Kidney (tissue), 14 donors: ENCODE data around the gene BCL2L15. TPM values are rescaled to one million over a fixed set of nuclear protein-coding genes. Genes with fewer than 3 reads are reported as not detected.
"Not testable (repeated sequence)": the region's sequence is repeated elsewhere in the genome, so short reads cannot be mapped to it uniquely, and the experiment has no call there.

Source experiments
- DNase-seq, 5 donors: peaks; one replicate each; pipeline ENCODE4 v3.0.0-alpha.2; 2013 to 2020
- FAIRE-seq: peaks from 2 replicates; lab custom pipeline; 2012; peaks lifted over from hg19 to GRCh38; lab: Jason Lieb, UNC
- H3K27ac ChIP-seq, 2 donors: one replicate each; pipeline ENCODE4 v1.7.0; 2013; ENCODE audit warnings: low read depth in 2 of 2, low read length in 2 of 2, inconsistent platforms in 1 of 2
- H3K27me3 ChIP-seq: one replicate; pipeline ENCODE4 v1.7.1; 2013; ENCODE audit warnings: low read length, inconsistent platforms; ENCODE audit not compliant: control insufficient read depth, insufficient read depth
- H3K36me3 ChIP-seq, 3 donors: one replicate each; pipeline versions ENCODE4 v1.7.0 to v1.7.1; 2013; ENCODE audit warnings: low read length in 3 of 3, control low read depth in 1 of 3, inconsistent platforms in 1 of 3; ENCODE audit not compliant: insufficient read depth in 3 of 3, control insufficient read depth in 2 of 3
- H3K4me1 ChIP-seq, 3 donors: one replicate each; pipeline versions ENCODE4 v1.7.0 to v1.7.1; 2013; ENCODE audit warnings: low read length in 3 of 3, inconsistent platforms in 1 of 3, low read depth in 1 of 3; ENCODE audit not compliant: control insufficient read depth in 2 of 3, insufficient read depth in 2 of 3
- H3K4me3 ChIP-seq, 3 donors: one replicate each; pipeline versions ENCODE4 v1.7.0 to v1.8.1; 2013; ENCODE audit warnings: low read length in 3 of 3, control low read depth in 1 of 3, inconsistent platforms in 1 of 3
- H3K9ac ChIP-seq, 3 donors: one replicate each; pipeline versions ENCODE4 v1.7.0 to v1.7.1; 2013; ENCODE audit warnings: low read length in 3 of 3, control low read depth in 1 of 3, inconsistent platforms in 1 of 3
- H3K9me3 ChIP-seq, 3 donors: one replicate each; pipeline versions ENCODE4 v1.7.0 to v1.7.1; 2013; ENCODE audit warnings: low read length in 3 of 3, control low read depth in 1 of 3, inconsistent platforms in 1 of 3; ENCODE audit not compliant: control insufficient read depth in 2 of 3, insufficient read depth in 1 of 3
- CTCF ChIP-seq: IDR thresholded peaks from 3 replicates; pipeline ENCODE4 v1.5.1; 2012; ENCODE audit warnings: mild to moderate bottlenecking, moderate library complexity, borderline replicate concordance; ENCODE audit not compliant: insufficient read depth; ENCODE audit errors: extremely low read depth
- intact Hi-C: fragments of 100-400 bp; cut with DNase I; formaldehyde crosslinking; loops from one replicate; pipeline ENCODE4 v1.11.1; 2022
- polyA plus RNA-seq: library from polyadenylated mRNA; stranded (reverse); fragments of 350-450 nt; fragmentation: Illumina TruSeq; extraction: RNeasy Lipid Tissue Mini Kit (QIAGEN cat#74804); gene quantifications from one replicate; pipeline ENCODE4 v1.2.3, GENCODE V29; 2014; ENCODE audit warnings: low read depth, low replicate concordance; ENCODE audit not compliant: insufficient read depth
- total RNA-seq: library from RNA; stranded (reverse); fragmentation: NEBNext Ultra II Directional; extraction: Animal tissue kit (Norgen Biotek cat#: 25700); gene quantifications from one replicate; pipeline ENCODE4 v1.2.1, GENCODE V29; 2021
- donor health status: control.
- donor health status: control.
- donor health status: control.
- donor health status: control.
- donor health status: control.
- donor health status: DM: yes; HTN: yes; CAD: no.
- donor health status: Normal renal cell carcinoma (clear cell type).

The BCL2L15 gene
- total and polyA plus RNA-seq, 2 donors from 2014 or later = 2.2 to 34.3 TPM

- Histone ChIP-seq H3K36me3 (no peaks in the 10 kb centered on the region), H3K4me3 (no peak overlapping the region), H3K27me3 (no peaks in the 10 kb centered on the region), H3K9ac (no peak overlapping the region), H3K9me3 (no peaks in the 10 kb centered on the region), H3K27ac (no peak overlapping the region), H3K4me1 (no peaks in the 10 kb centered on the region)
- intact Hi-C loops = no loop called here
- TF ChIP-seq CTCF = no peak
- FAIRE-seq (no peak), DNase-seq (no peak)
These were observed 33.1 kb downstream of the BCL2L15 start for GRCh38 chr1:113854234-113854633.

- H3K9ac ChIP-seq, H3K9me3 ChIP-seq, FAIRE-seq, H3K36me3 ChIP-seq, intact Hi-C loops, H3K27me3 ChIP-seq, H3K4me1 ChIP-seq, DNase-seq, H3K4me3 ChIP-seq, H3K27ac ChIP-seq: not testable (repeated sequence)
These were observed 34.7 kb downstream of the BCL2L15 start for GRCh38 chr1:113852694-113853093.

- no peak overlapping the region for H3K27ac ChIP-seq
- intact Hi-C loops = no loop called here
- H3K9me3 ChIP-seq = no peaks in the 10 kb centered on the region
- no peak for TF ChIP-seq CTCF
- no peaks in the 10 kb centered on the region for H3K36me3 ChIP-seq
- FAIRE-seq (no peak), DNase-seq (no peak)
- H3K27me3 ChIP-seq = no peaks in the 10 kb centered on the region
- H3K9ac ChIP-seq = no peak overlapping the region
- H3K4me1 ChIP-seq = no peaks in the 10 kb centered on the region
- H3K4me3 ChIP-seq = no peak overlapping the region
These were observed 37.1 kb downstream of the BCL2L15 start for GRCh38 chr1:113850127-113850796.

- Histone ChIP-seq H3K9me3 (no peaks in the 10 kb centered on the region), H3K9ac (no peak overlapping the region), H3K4me3 (no peak overlapping the region), H3K27me3 (no peaks in the 10 kb centered on the region), H3K36me3 (no peaks in the 10 kb centered on the region), H3K27ac (no peak overlapping the region), H3K4me1 (no peaks in the 10 kb centered on the region)
- FAIRE-seq = no peak
- no peak for DNase-seq
- intact Hi-C loops = no loop called here
- TF ChIP-seq CTCF = no peak
These were observed 38.3 kb downstream of the BCL2L15 start for GRCh38 chr1:113849072-113849471.
